HepG2 (cell line): ENCODE measurements around the gene PHEX.

ENCODE experiments used
- STAT5B ChIP-seq: sonication (generic); formaldehyde crosslinking; IDR thresholded peaks from 2 replicates; pipeline ENCODE4 v1.4.0; 2020; ENCODE audit warnings: missing genetic modification reagents
- TBX3 ChIP-seq: fragments of 450-650 bp; IDR thresholded peaks from 2 replicates; pipeline ENCODE4 v1.6.1; 2017; ENCODE audit warnings: antibody characterized with exemption, mild to moderate bottlenecking, inconsistent platforms, borderline replicate concordance
- TF ChIP-seq, protein P1 (sequence below): sonication (generic); formaldehyde crosslinking; IDR thresholded peaks from 2 replicates; pipeline ENCODE4 v1.5.0; 2020; ENCODE audit warnings: mild to moderate bottlenecking, missing genetic modification reagents, moderate library complexity

- TF ChIP-seq STAT5B: no peak
- TF ChIP-seq TBX3: no peak
- TF ChIP-seq, protein P1, sequence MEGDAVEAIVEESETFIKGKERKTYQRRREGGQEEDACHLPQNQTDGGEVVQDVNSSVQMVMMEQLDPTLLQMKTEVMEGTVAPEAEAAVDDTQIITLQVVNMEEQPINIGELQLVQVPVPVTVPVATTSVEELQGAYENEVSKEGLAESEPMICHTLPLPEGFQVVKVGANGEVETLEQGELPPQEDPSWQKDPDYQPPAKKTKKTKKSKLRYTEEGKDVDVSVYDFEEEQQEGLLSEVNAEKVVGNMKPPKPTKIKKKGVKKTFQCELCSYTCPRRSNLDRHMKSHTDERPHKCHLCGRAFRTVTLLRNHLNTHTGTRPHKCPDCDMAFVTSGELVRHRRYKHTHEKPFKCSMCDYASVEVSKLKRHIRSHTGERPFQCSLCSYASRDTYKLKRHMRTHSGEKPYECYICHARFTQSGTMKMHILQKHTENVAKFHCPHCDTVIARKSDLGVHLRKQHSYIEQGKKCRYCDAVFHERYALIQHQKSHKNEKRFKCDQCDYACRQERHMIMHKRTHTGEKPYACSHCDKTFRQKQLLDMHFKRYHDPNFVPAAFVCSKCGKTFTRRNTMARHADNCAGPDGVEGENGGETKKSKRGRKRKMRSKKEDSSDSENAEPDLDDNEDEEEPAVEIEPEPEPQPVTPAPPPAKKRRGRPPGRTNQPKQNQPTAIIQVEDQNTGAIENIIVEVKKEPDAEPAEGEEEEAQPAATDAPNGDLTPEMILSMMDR (CRISPR knock-in tag): peak; percentile 40
Observed at GRCh38 chrX:22135994-22136684, 104.0 kb downstream of the PHEX start.
